ENCODE results near the gene FAS.

DNA sequence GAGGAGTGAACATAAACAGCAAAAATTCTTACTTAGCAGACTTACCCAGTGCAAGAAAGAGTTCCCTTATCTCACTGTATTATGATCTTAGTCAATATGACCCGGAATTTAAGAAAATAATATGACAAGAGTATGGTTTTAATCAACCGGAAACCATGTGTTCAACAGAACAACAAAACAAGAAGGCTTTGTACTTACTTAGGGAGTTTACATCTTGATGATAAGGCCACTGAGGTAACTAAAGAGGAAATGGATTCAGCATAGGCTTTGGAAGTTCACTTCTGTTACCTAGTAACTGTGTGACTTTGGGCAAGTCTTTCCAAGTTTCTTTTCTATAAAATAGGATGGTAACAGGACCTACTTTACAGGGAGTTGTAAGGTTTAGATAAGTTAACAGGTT, 7.4 kb upstream of the FAS start:
- TF ChIP-seq, protein P1, sequence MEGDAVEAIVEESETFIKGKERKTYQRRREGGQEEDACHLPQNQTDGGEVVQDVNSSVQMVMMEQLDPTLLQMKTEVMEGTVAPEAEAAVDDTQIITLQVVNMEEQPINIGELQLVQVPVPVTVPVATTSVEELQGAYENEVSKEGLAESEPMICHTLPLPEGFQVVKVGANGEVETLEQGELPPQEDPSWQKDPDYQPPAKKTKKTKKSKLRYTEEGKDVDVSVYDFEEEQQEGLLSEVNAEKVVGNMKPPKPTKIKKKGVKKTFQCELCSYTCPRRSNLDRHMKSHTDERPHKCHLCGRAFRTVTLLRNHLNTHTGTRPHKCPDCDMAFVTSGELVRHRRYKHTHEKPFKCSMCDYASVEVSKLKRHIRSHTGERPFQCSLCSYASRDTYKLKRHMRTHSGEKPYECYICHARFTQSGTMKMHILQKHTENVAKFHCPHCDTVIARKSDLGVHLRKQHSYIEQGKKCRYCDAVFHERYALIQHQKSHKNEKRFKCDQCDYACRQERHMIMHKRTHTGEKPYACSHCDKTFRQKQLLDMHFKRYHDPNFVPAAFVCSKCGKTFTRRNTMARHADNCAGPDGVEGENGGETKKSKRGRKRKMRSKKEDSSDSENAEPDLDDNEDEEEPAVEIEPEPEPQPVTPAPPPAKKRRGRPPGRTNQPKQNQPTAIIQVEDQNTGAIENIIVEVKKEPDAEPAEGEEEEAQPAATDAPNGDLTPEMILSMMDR (optimal IDR thresholded peaks at IDR 0.05 in 1 of 3, IDR thresholded peaks at IDR 0.05 in 1 of 3, conservative IDR thresholded peaks at IDR 0.05 in 1 of 3; ENCODE audit: extremely low read depth in 1 of 3, insufficient read depth in 2 of 3, low read length in 3 of 3), result no peak
- no peak for TF ChIP-seq EZH2 (IDR thresholded peaks at IDR 0.05; ENCODE audit: low read length)
